GM20000 (cell line): ENCODE measurements around the gene SRP9.
A peak's percentile ranks its signal among the peaks of the same experiment; 100 is the strongest.
"Not testable (repeated sequence)": the region's sequence is repeated elsewhere in the genome, so short reads cannot be mapped to it uniquely, and the experiment has no call there.

Experiments
- DNase-seq: peaks from one replicate; pipeline ENCODE4 v3.0.0; 2012; ENCODE audit warnings: low spot score
- TF ChIP-seq, protein P1 (sequence below): IDR thresholded peaks from 2 replicates; pipeline ENCODE4 v1.5.1; 2012; ENCODE audit warnings: mild to moderate bottlenecking, control low read depth; ENCODE audit errors: extremely low read depth, missing control alignments

Gene SRP9

DNA sequence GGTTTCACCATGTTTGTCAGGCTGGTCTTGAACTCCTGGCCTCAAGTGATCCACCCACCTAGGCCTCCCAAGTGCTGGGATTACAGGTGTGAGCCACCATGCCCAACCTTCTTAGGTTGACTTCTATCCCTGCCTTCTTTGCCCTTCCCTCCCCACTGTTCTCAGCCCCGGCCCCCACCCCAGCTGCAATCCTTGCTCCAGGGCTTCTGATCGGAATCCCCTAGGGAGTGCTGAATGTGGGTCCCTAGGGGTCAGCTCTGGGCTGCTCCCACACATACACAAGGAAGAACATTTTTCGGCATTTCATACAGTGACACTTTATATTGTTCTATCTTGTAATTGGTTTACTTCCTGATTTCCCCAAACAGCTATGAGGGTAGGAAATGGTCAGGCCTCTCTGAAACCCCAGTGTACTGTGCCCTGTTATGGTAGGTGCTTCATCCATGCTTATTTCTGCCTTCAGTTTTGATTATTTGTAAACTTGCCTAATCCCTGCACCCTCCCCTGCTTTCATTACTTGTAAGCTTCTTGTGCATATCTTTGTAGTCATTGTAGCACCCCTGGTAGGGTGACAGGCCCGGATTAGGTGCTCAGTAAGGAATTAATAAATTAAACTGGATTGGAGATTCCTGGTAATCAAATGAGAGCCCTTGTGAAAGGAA lies 5.8 kb upstream of the SRP9 start:
- TF ChIP-seq, protein P1, sequence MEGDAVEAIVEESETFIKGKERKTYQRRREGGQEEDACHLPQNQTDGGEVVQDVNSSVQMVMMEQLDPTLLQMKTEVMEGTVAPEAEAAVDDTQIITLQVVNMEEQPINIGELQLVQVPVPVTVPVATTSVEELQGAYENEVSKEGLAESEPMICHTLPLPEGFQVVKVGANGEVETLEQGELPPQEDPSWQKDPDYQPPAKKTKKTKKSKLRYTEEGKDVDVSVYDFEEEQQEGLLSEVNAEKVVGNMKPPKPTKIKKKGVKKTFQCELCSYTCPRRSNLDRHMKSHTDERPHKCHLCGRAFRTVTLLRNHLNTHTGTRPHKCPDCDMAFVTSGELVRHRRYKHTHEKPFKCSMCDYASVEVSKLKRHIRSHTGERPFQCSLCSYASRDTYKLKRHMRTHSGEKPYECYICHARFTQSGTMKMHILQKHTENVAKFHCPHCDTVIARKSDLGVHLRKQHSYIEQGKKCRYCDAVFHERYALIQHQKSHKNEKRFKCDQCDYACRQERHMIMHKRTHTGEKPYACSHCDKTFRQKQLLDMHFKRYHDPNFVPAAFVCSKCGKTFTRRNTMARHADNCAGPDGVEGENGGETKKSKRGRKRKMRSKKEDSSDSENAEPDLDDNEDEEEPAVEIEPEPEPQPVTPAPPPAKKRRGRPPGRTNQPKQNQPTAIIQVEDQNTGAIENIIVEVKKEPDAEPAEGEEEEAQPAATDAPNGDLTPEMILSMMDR = no peak
- no peak for DNase-seq

DNA sequence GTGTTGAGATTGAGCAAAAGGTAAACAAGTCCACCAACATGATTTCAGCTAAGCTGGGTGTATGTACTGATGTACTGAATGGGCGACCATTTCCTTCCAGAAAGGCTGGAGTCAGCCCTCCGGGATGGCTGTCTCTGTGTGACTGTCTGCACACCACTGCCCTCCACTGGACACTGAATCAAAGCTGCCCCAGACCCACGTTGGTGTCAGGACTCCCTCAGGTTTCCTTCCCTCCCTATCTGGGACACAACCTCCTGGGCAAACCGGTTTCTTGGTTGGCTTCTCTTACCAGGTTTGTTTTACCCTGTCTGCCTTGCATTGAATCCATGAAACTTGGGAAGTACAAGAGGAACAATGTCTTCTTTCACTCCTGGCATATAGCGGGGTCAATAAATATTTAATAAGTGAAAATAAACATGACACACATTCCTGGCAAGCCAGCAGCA lies 5.3 kb upstream of the SRP9 start:
- peak; percentile 58 for DNase-seq
- TF ChIP-seq, protein P1 = peak; percentile 63

DNA sequence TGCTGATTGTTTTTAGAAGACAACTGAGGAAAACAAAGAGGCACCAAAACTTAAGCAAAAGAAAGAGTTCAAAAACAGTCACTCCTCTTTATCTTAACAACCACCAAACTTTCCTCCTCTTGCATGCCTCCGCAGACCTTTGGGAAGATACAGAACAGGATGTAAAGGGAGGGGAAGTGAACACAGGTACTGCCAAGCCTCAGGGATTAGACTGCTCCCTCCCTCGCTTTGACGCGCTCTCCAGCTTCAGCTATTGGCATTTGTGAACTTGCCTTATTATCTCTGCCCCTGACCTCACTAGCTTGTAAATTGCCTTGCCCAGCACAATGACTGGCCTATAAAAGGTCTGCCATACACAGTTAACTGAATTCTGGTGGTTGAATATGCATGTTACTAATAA lies 4.8 kb upstream of the SRP9 start:
- no peak for DNase-seq
- TF ChIP-seq, protein P1 = no peak

DNA sequence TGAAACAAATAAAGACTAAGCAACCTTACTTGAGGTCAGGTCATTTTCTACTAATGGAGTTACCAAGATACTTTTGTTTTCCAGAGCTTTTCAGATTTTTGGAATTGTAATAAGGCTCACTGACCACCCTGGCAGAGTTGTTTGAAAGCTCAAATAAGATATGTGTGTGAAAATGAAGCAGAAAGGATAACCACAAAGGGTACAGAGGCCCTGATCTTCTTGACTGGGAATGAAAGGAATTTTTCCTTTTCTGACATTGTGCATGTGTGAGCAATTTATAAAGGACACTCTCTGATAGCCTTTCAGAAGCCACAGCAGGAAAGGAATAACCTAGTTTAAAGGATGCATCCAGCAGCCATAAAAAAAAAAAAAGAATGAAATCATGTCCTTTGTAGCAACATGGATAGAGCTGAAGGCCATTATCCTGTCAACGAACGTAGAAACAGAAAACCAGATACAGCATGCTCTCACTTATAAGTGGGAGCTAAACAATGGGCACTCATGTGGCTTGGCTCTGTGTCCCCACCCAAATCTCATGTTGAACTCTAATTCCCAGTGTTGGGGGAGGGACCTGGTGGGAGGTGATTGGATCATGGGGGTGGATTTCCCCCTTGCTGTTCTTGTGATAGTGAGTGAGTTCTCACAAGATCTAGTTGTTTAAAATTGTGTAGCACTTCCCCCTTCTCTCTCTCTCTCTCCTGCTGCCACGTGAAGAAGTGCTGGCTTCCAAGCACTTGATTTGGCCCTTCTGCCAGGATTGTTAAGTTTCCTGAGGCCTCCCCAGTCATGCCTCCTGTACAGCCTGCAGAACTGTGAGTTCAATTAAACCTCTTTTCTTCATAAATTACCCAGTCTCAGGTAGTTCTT lies 3.1 kb upstream of the SRP9 start:
- DNase-seq = no peak
- TF ChIP-seq, protein P1 = no peak

DNA sequence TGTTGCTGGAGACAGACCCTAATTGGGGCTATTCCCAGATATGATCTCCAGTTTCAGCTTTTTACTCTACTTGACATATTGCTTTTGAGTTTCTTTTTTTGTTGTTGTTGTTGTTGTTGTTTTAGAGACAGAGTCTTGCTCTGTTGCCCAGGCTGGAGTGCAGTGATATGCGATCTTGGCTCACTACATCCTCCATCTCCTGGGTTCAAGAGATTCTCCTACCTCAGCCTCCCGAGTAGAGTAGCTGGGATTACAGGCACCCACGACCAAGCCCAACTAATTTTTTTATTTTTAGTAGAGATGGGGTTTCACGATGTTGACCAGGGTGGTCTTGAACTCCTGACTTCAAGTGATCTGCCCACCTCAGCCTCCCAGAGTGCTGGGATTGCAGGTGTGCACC lies 1.3 kb upstream of the SRP9 start:
- TF ChIP-seq, protein P1 = no peak

DNA sequence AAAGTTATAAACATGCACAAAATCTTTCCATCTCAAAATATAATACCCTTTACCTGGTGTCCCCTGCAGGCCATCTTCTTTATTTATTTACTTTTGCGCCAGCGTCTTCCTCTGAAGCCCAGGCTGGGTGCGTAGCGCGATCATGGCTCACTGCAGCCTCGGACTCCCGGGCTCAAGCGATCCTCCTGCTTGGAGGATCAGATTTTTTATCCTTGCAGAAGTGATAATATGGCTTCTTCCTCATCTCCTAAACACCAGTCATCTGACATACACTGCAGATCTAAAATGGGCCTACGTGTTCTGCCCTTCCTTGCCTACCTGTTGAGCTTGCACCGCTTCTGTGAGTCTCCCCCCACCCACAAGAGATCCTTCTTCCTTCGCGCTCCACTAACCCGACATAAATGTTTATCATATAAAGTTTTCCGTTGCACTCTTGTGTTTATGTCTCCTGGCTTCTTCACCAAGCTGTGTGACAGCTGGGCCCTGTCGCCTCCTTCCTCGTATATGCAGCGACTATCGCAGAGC lies 506 bp upstream of the SRP9 start:
- TF ChIP-seq, protein P1 = no peak
- DNase-seq = no peak

More for the DNA sequence above, 1.3 kb upstream of the SRP9 start:
- DNase-seq = no peak

DNA sequence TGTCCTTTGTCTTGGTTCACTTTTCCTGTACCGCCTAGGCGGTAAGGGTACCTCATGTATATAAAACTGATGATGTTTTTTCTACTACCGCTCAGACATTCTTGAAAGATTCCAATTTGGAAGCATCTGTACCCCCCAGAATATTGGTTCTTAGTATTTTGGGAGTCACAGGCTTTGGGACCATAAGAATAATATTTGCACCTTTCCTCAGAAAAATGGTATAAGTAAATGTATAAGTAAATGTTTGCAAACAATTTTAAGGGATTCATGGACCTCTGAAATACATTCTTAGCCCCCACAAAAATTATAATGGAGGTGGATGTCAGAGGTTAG lies 677 bp downstream of the SRP9 start:
- DNase-seq = no peak
- TF ChIP-seq, protein P1 = no peak

DNA sequence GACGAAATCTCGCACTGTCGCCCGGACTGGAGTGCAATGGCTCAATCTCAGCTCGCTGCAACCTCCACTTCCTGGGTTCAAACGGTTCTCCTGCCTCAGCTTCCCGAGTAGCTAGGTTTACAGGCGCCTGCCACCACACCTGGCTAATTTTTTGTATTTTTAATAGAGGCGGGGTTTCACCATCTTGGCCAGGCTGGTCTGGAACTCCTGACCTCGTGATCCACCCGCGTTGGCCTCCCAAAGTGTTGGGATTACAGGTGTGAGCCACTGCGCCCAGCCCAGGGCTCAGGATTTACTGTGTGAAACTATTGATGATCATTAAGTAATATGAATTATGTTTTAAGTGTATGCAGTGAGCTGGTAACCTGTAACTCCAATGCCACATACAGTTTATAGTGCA lies 1.5 kb downstream of the SRP9 start:
- DNase-seq = not testable (repeated sequence)
